HG03139 (cell line): ENCODE data around the gene FOXL2NB.

Source experiments
- ATAC-seq: cut with Tn5 transposase; IDR thresholded peaks from one replicate; pipeline ENCODE4 v1.9.1; 2021; ENCODE audit not compliant: unreplicated experiment

Gene FOXL2NB

DNA sequence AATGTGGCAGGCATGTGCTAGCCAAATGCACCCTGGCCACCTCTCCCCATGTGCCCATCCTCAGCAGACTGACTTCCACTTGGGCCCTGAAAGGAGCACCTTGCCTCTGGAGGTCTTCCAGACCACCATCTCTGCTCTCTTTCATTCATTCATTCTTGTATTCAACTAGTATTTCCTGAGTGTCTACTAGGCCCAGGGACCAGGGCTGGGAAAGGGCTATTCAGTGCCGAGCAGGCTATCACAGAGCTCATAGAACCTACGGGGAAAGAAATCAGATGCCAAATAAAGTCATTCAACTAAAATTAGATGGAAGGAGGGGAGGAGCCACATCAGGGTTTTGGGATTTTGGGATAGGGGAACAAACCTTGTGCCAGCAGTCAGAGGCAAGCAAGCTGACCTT, 40.2 kb downstream of the FOXL2NB start:
- ATAC-seq: no peak

DNA sequence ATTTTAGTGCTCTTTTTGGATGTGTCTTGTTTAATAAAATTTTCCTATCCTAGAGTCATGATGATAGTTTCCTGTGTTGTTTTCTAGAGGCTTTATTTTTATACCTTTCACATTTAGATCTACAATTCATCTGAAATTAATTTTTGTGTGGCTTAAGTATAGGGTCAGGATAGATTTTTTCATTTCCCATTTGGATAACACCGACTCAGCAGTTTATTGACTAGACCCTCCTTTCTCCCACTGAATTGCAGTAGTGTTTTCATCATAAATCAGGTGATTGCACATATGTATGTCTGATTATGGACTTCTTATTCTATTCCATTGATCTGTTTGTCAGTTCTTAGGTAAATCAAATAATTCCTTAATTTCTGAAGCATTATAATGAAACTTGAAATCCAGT, 48.7 kb downstream of the FOXL2NB start:
- no peak for ATAC-seq
